ENCODE results near the gene SHKBP1.

DNA sequence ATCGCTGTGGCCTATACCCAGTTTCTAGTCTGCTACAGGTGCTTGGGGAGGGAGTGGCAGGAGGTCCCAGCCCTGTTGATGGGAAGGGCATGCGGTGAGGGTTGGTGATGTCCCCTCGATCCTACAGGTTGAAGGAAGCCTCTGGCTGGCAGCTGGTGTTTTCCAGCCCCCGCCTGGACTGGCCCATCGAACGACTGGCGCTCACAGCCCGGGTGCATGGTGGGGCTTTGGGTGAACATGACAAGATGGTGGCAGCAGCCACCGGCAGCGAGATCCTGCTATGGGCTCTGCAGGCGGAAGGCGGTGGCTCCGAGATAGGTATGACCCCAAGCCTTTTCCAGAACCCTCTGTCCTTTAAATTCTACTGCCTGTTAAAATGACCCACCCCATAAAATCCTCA is 3.9 kb downstream of the SHKBP1 start:
- TF ChIP-seq, protein P1, sequence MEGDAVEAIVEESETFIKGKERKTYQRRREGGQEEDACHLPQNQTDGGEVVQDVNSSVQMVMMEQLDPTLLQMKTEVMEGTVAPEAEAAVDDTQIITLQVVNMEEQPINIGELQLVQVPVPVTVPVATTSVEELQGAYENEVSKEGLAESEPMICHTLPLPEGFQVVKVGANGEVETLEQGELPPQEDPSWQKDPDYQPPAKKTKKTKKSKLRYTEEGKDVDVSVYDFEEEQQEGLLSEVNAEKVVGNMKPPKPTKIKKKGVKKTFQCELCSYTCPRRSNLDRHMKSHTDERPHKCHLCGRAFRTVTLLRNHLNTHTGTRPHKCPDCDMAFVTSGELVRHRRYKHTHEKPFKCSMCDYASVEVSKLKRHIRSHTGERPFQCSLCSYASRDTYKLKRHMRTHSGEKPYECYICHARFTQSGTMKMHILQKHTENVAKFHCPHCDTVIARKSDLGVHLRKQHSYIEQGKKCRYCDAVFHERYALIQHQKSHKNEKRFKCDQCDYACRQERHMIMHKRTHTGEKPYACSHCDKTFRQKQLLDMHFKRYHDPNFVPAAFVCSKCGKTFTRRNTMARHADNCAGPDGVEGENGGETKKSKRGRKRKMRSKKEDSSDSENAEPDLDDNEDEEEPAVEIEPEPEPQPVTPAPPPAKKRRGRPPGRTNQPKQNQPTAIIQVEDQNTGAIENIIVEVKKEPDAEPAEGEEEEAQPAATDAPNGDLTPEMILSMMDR (IDR thresholded peaks at IDR 0.05): no peak
- TF ChIP-seq POLR2A (IDR thresholded peaks at IDR 0.05) (no peak), POLR2AphosphoS5 (IDR thresholded peaks at IDR 0.05; ENCODE audit: insufficient read depth in 1 of 2, low read depth in 1 of 2) (no peak)
